GM08714 (cell line): Measurements from ENCODE around the gene ZXDC.

Source experiments
- H3K4me3 ChIP-seq: fragments of 200-500 bp; sonication (Bioruptor generic); 2 replicates; pipeline ENCODE4 v1.5.1; 2014; ENCODE audit warnings: mild to moderate bottlenecking, low read length, inconsistent platforms
- ZNF274 ChIP-seq: IDR thresholded peaks from 2 replicates; pipeline ENCODE4 v1.6.1; 2012; ENCODE audit warnings: mild to moderate bottlenecking, low read depth, low read length

The ZXDC gene

GRCh38 chr3:126516936-126517290 lies 41.2 kb upstream of the ZXDC start:
- H3K4me3 ChIP-seq = no peak overlapping the region
- TF ChIP-seq ZNF274 = no peak

GRCh38 chr3:126516152-126516935 lies 40.7 kb upstream of the ZXDC start:
- no peak for TF ChIP-seq ZNF274
- H3K4me3 ChIP-seq = no peak overlapping the region

GRCh38 chr3:126515066-126515706 lies 39.5 kb upstream of the ZXDC start:
- H3K4me3 ChIP-seq = no peak overlapping the region

GRCh38 chr3:126514161-126514560 lies 38.5 kb upstream of the ZXDC start:
- no peak overlapping the region for H3K4me3 ChIP-seq
- TF ChIP-seq ZNF274 = no peak

More at GRCh38 chr3:126515066-126515706, 39.5 kb upstream of the ZXDC start:
- TF ChIP-seq ZNF274 = no peak

DNA sequence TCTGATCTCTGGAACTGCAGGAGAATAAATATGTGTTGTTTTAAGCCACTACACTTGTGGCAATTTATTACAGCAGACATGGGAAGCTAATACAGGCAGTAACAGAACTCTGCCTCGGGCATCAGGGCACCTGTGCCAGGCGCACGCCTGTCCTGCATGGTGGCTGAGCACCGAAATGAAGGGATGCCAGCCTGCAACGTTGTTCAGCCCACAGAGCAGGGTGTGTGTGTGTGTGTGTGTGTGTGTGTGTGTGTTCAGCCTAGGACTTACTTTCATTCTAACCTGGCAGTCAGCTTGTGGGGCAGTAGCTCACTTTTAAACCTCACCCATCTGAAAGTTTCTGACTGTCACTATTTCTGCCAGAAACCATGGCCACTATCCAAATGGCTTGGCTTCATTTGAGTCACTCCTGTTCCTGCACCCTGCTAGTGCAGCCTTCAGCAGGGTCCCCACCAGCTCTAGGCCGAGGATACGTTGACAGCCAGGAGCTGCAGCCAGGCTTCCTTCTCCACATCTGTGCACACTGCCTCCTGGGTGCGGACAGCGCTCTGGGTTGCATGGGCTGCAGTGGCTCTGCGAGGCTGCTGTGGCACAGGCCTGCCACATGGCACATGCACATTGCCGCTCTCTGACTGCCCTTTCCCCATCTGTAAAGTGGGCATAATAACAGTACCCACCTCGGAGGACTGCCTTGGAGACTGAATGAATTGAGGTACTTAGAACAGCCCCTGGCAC lies 37.4 kb upstream of the ZXDC start:
- TF ChIP-seq ZNF274 = no peak
- no peak overlapping the region for H3K4me3 ChIP-seq

DNA sequence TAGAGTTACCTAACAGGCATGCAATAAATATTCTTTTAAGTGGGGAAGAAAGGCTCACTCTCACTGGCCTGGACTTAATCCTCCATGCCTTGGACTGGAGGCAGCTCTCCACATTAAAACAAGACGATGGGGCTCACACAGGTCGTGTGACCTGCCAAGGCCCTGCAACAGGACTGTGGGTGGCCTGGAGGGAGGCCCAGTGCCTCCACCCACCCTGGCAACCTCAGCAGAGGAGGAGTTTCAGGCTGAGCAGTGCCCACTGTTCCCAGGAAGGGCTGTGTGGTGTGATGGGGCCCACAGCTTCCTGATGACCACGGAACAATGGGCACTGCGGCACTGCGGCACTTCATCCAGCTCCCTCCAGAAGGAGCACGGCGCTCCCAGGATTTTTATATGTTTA lies 36.3 kb upstream of the ZXDC start:
- TF ChIP-seq ZNF274 = no peak
- H3K4me3 ChIP-seq = no peak overlapping the region

- H3K4me3 ChIP-seq = no peak overlapping the region
- TF ChIP-seq ZNF274 = no peak
These were observed 35.6 kb upstream of the ZXDC start for GRCh38 chr3:126511291-126511690.

GRCh38 chr3:126510308-126510910 lies 34.7 kb upstream of the ZXDC start:
- no peak for TF ChIP-seq ZNF274
- no peak overlapping the region for H3K4me3 ChIP-seq

GRCh38 chr3:126509597-126510307 lies 34.1 kb upstream of the ZXDC start:
- no peak for TF ChIP-seq ZNF274

DNA sequence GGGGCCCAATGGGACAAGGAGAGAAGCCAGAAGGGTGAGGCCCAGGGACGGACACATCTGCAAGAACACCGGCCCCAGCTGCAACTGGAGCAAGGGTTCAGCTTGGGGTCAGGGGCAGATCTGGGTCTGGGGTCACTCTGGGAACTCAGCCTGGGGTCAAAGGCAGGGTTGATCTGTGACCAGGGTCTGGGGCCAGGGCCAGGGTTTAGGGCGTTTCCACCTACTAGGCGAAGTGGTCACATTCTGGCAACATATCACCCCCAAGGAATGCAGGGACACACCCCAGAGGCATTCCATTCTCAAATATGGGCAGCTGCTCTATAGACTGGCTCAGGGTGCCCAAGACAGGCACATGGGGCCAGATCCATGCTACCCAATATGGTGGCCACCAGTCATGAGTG lies 32.9 kb upstream of the ZXDC start:
- H3K4me3 ChIP-seq = no peak overlapping the region
- no peak for TF ChIP-seq ZNF274

More at GRCh38 chr3:126509597-126510307, 34.1 kb upstream of the ZXDC start:
- H3K4me3 ChIP-seq = no peak overlapping the region

DNA sequence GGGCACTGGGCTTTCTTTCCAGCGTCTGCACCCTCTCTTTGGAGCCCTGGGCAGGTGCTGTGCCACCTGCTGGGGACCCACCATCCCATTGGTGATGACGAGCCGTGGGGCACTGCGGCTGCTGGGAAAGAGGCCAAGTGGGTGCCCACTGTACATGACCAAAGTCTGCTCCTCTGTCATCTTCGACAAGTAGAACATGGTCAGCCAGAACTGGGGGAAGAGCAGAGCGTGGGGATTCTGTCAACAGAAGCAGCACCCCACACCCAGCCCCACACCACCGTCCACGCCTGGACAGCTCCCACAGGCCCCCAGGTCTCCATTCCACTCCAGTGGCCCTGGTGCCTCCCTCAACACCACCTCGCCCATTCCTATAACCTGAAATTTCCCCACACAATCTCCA lies 32.2 kb upstream of the ZXDC start:
- no peak for TF ChIP-seq ZNF274
- no peak overlapping the region for H3K4me3 ChIP-seq

DNA sequence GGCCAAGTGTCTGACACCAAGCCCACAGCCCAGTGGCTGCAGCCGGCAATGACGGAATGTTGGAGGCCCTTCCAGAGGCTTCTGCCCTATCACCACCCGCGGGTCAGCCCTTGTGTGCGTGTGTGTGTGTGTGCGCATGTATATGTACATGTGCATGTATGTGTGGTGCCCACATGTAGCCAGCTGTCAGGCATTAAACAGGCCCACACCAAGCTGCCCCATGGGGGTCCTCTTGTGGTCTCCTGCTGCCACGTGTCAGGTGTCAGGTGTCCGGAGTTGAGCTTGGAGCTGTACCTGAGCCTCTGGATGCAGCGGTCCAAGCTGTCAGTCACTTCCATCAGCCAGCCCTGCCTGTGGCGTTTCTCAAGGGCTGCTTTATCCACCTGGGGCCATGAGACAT lies 28.0 kb upstream of the ZXDC start:
- no peak overlapping the region for H3K4me3 ChIP-seq
- TF ChIP-seq ZNF274 = no peak

GRCh38 chr3:126502656-126503055 lies 27.0 kb upstream of the ZXDC start:
- no peak for TF ChIP-seq ZNF274
- H3K4me3 ChIP-seq = no peak overlapping the region

DNA sequence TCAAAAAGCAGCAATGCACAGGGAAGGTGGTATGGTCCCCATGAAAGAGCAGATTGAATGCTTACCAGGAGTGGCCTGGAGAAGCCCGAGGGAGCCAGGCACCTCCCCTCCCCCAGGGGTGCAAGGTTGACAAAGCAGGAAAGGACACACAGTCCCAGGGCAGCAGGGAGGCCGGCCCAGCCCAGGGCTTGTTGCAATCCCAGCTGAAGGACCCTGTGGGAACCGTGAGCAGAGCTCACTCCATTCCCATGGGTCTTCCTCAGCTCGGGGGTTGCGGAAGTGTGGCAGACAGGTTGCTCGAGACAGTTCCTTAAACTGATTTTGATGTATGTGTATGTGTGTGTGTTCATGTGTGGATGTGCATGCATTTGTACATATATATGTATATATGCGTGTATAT lies 26.0 kb upstream of the ZXDC start:
- TF ChIP-seq ZNF274 = no peak
- H3K4me3 ChIP-seq = no peak overlapping the region

- no peak overlapping the region for H3K4me3 ChIP-seq
- no peak for TF ChIP-seq ZNF274
These were observed 25.4 kb upstream of the ZXDC start for GRCh38 chr3:126501054-126501453.
